Astrocyte (in vitro differentiated cells and primary cell): ENCODE results near the gene PDZD2. TPM values are rescaled to one million over a fixed set of nuclear protein-coding genes. Genes with fewer than 3 reads are reported as not detected.

Experiments
- DNase-seq: peaks from one replicate; pipeline ENCODE4 v3.0.0-alpha.2; 2010; ENCODE audit warnings: low read depth
- FAIRE-seq: peaks from 2 replicates; lab custom pipeline; 2011; peaks lifted over from hg19 to GRCh38; lab: Jason Lieb, UNC
- H2AFZ ChIP-seq: 2 replicates; pipeline ENCODE4 v1.6.0; 2012; ENCODE audit warnings: low read depth, low read length, inconsistent platforms
- H3K27ac ChIP-seq: 2 replicates; pipeline ENCODE4 v1.5.1; 2011; ENCODE audit warnings: low read depth, low read length, inconsistent platforms
- H3K27me3 ChIP-seq: 2 replicates; pipeline ENCODE4 v1.6.0; 2011; ENCODE audit warnings: low read length, inconsistent platforms; ENCODE audit not compliant: insufficient read depth
- H3K36me3 ChIP-seq: 2 replicates; pipeline ENCODE4 v1.5.1; 2011; ENCODE audit warnings: low read length, inconsistent platforms; ENCODE audit not compliant: insufficient read depth
- H3K4me1 ChIP-seq: 2 replicates; pipeline ENCODE4 v1.5.1; 2011; ENCODE audit warnings: low read length, inconsistent platforms; ENCODE audit not compliant: insufficient read depth
- H3K4me2 ChIP-seq: 2 replicates; pipeline ENCODE4 v1.6.0; 2012; ENCODE audit warnings: low read length, inconsistent platforms
- H3K4me3 ChIP-seq: 2 replicates; pipeline ENCODE4 v1.5.1; 2011; ENCODE audit warnings: low read depth, mild to moderate bottlenecking, low read length, inconsistent platforms; ENCODE audit not compliant: insufficient read depth
- H3K79me2 ChIP-seq: 2 replicates; pipeline ENCODE4 v1.6.0; 2012; ENCODE audit warnings: mild to moderate bottlenecking, low read length, inconsistent platforms; ENCODE audit not compliant: insufficient read depth
- H3K9ac ChIP-seq: 2 replicates; pipeline ENCODE4 v1.6.0; 2012; ENCODE audit warnings: mild to moderate bottlenecking, low read length, inconsistent platforms
- H3K9me3 ChIP-seq: 2 replicates; pipeline ENCODE4 v1.5.1; 2012; ENCODE audit warnings: low read depth, mild to moderate bottlenecking, low read length, inconsistent platforms; ENCODE audit not compliant: insufficient read depth
- H4K20me1 ChIP-seq: 2 replicates; pipeline ENCODE4 v1.6.0; 2012; ENCODE audit warnings: low read length, inconsistent platforms; ENCODE audit not compliant: insufficient read depth
- H3K27ac Mint-ChIP-seq: one replicate; pipeline ENCODE4 v1.8.0; 2021; ENCODE audit warnings: mild to moderate bottlenecking, mixed read lengths; ENCODE audit not compliant: unreplicated experiment
- H3K27me3 Mint-ChIP-seq: one replicate; pipeline ENCODE4 v1.8.0; 2021; ENCODE audit warnings: low read depth, mixed read lengths; ENCODE audit not compliant: unreplicated experiment
- H3K36me3 Mint-ChIP-seq: one replicate; pipeline ENCODE4 v1.8.0; 2021; ENCODE audit warnings: low read depth, mixed read lengths; ENCODE audit not compliant: unreplicated experiment
- H3K4me1 Mint-ChIP-seq: one replicate; pipeline ENCODE4 v1.8.0; 2021; ENCODE audit warnings: low read depth, mixed read lengths; ENCODE audit not compliant: unreplicated experiment
- H3K4me3 Mint-ChIP-seq: one replicate; pipeline ENCODE4 v1.8.0; 2021; ENCODE audit warnings: mild to moderate bottlenecking, moderate library complexity, mixed read lengths; ENCODE audit not compliant: unreplicated experiment
- H3K9me3 Mint-ChIP-seq: one replicate; pipeline ENCODE4 v1.8.0; 2021; ENCODE audit warnings: mild to moderate bottlenecking, mixed read lengths; ENCODE audit not compliant: unreplicated experiment
- CTCF ChIP-seq: IDR thresholded peaks from 2 replicates; pipeline ENCODE4 v1.5.1; 2011; ENCODE audit warnings: low read depth, mild to moderate bottlenecking, inconsistent platforms, low read length, moderate library complexity; ENCODE audit not compliant: insufficient read depth
- EZH2 ChIP-seq: IDR thresholded peaks from 2 replicates; pipeline ENCODE4 v1.6.1; 2012; ENCODE audit warnings: mild to moderate bottlenecking, low read length, inconsistent platforms; ENCODE audit not compliant: insufficient read depth
- total RNA-seq: library from RNA; stranded (reverse); gene quantifications from 2 replicates; pipeline ENCODE4 v1.2.1, GENCODE V29; 2021

Gene PDZD2
- total RNA-seq, 1 donor from 2014 or later: 10.3 TPM

GRCh38 chr5:32088214-32088613, 449.3 kb downstream of the PDZD2 start:
- H3K27me3 Mint-ChIP-seq: no peaks in the 10 kb centered on the region
- no peaks in the 10 kb centered on the region for H3K27me3 ChIP-seq
- DNase-seq: no peak
- FAIRE-seq: no peak
- H3K36me3 Mint-ChIP-seq: peaks cover 27% of the 10 kb centered on the region
- no peaks in the 10 kb centered on the region for H3K79me2 ChIP-seq
- H3K4me2 ChIP-seq: no peak overlapping the region
- H3K4me1 Mint-ChIP-seq: peaks cover 4% of the 10 kb centered on the region
- no peak overlapping the region for H2AFZ ChIP-seq
- H4K20me1 ChIP-seq: no peaks in the 10 kb centered on the region
- H3K9me3 Mint-ChIP-seq: no peaks in the 10 kb centered on the region
- H3K27ac Mint-ChIP-seq: no peak overlapping the region
- no peaks in the 10 kb centered on the region for H3K4me1 ChIP-seq
- TF ChIP-seq CTCF: no peak
- no peak for TF ChIP-seq EZH2
- no peak overlapping the region for H3K27ac ChIP-seq
- H3K9me3 ChIP-seq: no peaks in the 10 kb centered on the region
- H3K9ac ChIP-seq: no peak overlapping the region
- no peak overlapping the region for H3K4me3 ChIP-seq
- H3K36me3 ChIP-seq: no peaks in the 10 kb centered on the region
- no peak overlapping the region for H3K4me3 Mint-ChIP-seq

GRCh38 chr5:32089146-32090000, 450.4 kb downstream of the PDZD2 start:
- Mint-ChIP-seq H3K27me3 (no peaks in the 10 kb centered on the region), H3K36me3 (peaks cover 25% of the 10 kb centered on the region), H3K4me3 (no peak overlapping the region), H3K27ac (no peak overlapping the region), H3K9me3 (no peaks in the 10 kb centered on the region), H3K4me1 (peaks cover 6% of the 10 kb centered on the region)
- Histone ChIP-seq H4K20me1 (no peaks in the 10 kb centered on the region), H3K4me2 (no peak overlapping the region), H3K4me3 (no peak overlapping the region), H3K27me3 (no peaks in the 10 kb centered on the region), H3K9me3 (no peaks in the 10 kb centered on the region), H3K27ac (no peak overlapping the region), H3K36me3 (peaks cover 1% of the 10 kb centered on the region), H3K79me2 (no peaks in the 10 kb centered on the region), H3K9ac (no peak overlapping the region), H3K4me1 (no peaks in the 10 kb centered on the region), H2AFZ (no peak overlapping the region)
- no peak for FAIRE-seq
- no peak for TF ChIP-seq CTCF
- no peak for TF ChIP-seq EZH2
- no peak for DNase-seq
